Measurements from ENCODE around the gene MVD. TPM values are rescaled to one million over a fixed set of nuclear protein-coding genes. Genes with fewer than 3 reads are reported as not detected.

Gene MVD
- total and polyA plus RNA-seq, 4 donors = 21.7 to 99.2 (median 74.7) TPM

DNA sequence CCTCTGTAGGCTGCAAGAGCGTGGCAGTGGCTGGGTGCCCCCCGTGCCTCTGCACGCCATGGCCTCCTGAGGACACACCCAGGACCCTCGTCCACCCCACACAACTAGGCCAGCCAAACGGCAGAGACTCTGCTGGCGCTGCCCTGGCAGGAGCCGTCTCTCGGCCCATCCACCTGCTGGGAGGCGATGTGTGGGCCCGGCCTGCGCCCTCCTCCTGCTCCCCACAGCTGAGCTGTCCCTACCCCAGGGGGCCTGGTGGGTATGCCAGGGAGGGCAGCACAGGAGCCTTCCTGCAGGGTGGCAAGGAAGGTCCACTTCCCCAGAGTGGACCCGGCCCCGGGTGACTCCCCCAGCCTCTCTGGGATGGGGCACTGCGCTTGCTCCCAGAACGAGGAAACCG is 36.3 kb upstream of the MVD start (continued):
- TF ChIP-seq, protein P1, sequence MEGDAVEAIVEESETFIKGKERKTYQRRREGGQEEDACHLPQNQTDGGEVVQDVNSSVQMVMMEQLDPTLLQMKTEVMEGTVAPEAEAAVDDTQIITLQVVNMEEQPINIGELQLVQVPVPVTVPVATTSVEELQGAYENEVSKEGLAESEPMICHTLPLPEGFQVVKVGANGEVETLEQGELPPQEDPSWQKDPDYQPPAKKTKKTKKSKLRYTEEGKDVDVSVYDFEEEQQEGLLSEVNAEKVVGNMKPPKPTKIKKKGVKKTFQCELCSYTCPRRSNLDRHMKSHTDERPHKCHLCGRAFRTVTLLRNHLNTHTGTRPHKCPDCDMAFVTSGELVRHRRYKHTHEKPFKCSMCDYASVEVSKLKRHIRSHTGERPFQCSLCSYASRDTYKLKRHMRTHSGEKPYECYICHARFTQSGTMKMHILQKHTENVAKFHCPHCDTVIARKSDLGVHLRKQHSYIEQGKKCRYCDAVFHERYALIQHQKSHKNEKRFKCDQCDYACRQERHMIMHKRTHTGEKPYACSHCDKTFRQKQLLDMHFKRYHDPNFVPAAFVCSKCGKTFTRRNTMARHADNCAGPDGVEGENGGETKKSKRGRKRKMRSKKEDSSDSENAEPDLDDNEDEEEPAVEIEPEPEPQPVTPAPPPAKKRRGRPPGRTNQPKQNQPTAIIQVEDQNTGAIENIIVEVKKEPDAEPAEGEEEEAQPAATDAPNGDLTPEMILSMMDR (IDR thresholded peaks at IDR 0.05; ENCODE audit: low read depth, low read length, missing input control) = no peak
- TF ChIP-seq JUND (IDR thresholded peaks at IDR 0.05) (no peak), TAF1 (conservative IDR thresholded peaks at IDR 0.05) (no peak)

DNA sequence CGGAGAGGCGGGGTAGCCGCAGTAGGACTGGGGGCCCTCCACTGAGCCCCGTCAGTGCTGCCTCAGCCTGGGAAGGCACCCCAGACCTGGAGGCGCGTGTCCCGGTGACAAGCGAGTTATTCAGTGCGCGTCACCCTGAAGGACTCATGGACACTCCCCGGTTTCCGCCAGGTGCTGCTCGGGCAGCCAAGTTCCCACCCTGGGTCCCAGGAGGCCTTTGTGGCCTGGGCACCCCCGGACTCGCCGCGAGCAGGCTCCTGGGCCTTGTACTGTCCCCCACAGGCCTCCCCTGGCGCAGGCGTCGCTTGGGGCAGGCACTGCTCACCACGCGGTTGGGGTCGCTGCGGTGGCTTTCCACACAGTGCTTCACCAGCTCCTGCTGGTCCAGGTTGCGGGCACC is 35.8 kb upstream of the MVD start:
- 96% methylated on average over 25 of the region's 25 CpGs for WGBS
- peaks cover 2 to 15% (median 6%) of the 10 kb centered on the region in 4 donors for H3K36me3 ChIP-seq (ENCODE audit: control insufficient read depth in 4 of 4, insufficient read depth in 3 of 4, low read depth in 1 of 4, low read length in 3 of 4)
- no peak overlapping the region for H3K27ac ChIP-seq (ENCODE audit: low read depth in 1 of 2, low read length in 2 of 2)
- DNase-seq (ENCODE audit: low spot score) = no peak
- no peak overlapping the region for H3K9ac ChIP-seq (ENCODE audit: low read depth in 1 of 2, low read length in 2 of 2)
- H3K9me3 ChIP-seq (ENCODE audit: control insufficient read depth in 4 of 4, low read length in 3 of 4) = no peaks in the 10 kb centered on the region
- H3K4me1 ChIP-seq (ENCODE audit: control insufficient read depth in 4 of 4, insufficient read depth in 4 of 4, low read length in 3 of 4) = peaks cover 0 to 16% (median 3%) of the 10 kb centered on the region in 4 donors
- no peak for TF ChIP-seq RXRA (IDR thresholded peaks at IDR 0.05)
- H3K27me3 ChIP-seq (ENCODE audit: control insufficient read depth in 4 of 4, insufficient read depth in 4 of 4, low read length in 3 of 4) = no peaks in the 10 kb centered on the region
- H3K4me3 ChIP-seq (ENCODE audit: low read depth in 1 of 3, low read length in 3 of 3) = no peak overlapping the region

DNA sequence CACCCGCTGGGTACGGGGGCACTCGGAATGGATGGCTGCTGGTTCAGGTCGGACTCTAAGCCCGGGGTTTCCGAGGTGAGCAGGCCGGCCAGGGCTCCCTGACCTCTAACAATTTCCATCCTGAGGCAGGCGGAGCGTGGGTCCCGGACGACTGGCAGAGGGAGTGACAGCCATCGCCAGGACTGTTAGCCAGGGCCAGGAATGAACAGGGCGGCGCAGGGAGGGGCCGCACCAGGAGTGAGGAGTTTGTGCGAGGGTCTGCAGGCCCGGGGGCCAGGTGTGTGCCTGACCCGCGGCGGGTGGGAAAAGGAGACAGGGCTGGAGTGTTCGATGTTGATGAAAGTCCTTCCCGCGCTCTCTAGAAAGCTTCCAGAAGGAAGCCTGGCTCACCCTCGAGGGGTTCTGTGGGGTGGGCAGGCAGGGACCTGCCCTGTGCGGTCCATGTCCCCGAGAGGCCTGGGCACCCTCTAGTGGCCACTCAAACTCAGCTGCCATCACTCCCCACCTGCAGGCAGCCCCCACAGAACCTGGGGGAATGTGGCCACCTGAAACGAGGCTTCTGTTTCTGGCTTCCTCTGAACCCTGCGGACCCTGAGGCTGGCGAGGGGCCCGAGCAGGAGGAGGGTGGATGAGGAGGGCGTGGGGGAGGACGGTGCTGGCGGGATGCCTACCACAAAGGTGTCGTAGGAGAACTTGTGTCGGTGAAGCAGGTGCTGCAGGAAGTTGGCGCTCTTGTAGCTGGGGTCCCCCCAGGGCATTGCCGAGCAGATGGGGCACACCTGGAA is 35.1 kb upstream of the MVD start:
- WGBS = 87% methylated on average over 37 of the region's 37 CpGs
- Histone ChIP-seq H3K27ac (ENCODE audit: low read depth in 1 of 2, low read length in 2 of 2) (no peak overlapping the region), H3K36me3 (ENCODE audit: control insufficient read depth in 4 of 4, insufficient read depth in 3 of 4, low read depth in 1 of 4, low read length in 3 of 4) (peaks cover 2 to 15% (median 6%) of the 10 kb centered on the region in 4 donors)

DNA sequence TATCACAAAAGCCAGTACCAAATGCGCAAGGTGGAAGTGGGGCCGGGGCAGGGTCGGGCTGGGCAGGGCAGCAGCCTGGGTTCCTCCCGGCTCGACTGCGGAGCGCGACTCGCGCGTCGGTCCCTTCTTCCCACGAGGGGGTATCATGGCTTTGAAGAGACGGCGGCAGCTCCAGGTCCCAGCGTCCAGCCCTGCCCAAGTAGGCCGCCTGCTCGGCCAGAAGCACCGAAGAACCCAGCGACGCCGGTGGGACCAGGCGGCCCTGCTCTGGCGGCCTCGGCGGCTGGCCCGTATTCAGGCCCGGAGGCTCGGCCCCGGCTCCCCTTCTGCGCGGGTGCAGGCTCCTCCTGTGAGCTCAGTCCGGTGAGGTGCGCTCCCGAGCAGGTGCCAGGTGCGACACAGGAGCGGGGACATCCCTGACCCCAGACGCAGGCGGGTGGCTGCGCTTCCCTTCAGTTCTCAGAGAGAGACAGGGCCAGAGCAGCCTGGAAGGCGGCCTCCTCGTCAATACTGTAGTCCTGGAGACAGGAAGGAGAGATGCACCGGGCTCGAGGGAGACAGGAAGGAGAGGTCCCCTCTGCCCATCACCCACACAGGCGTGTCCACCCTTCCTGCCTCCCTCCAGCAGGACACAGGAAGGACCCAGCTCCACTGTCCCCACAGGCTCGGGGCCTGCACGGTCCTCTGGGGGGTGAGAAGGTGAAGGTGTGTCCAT is 34.4 kb upstream of the MVD start:
- Histone ChIP-seq H3K4me1 (ENCODE audit: control insufficient read depth in 4 of 4, insufficient read depth in 4 of 4, low read length in 3 of 4) (peaks cover 0 to 9% (median 1%) of the 10 kb centered on the region in 4 donors), H3K9ac (ENCODE audit: low read depth in 1 of 2, low read length in 2 of 2) (no peak overlapping the region), H3K4me3 (ENCODE audit: low read depth in 1 of 3, low read length in 3 of 3) (no peak overlapping the region), H3K36me3 (ENCODE audit: control insufficient read depth in 4 of 4, insufficient read depth in 3 of 4, low read depth in 1 of 4, low read length in 3 of 4) (peaks cover 2 to 15% (median 6%) of the 10 kb centered on the region in 4 donors), H3K27ac (ENCODE audit: low read depth in 1 of 2, low read length in 2 of 2) (no peak overlapping the region), H3K9me3 (ENCODE audit: control insufficient read depth in 4 of 4, low read length in 3 of 4) (no peaks in the 10 kb centered on the region), H3K27me3 (ENCODE audit: control insufficient read depth in 4 of 4, insufficient read depth in 4 of 4, low read length in 3 of 4) (no peaks in the 10 kb centered on the region)
- no peak for DNase-seq (ENCODE audit: low spot score)
- WGBS = 91% methylated on average over 47 of the region's 47 CpGs
- no peak for TF ChIP-seq NR2F2 (IDR thresholded peaks at IDR 0.05)
- no peak for TF ChIP-seq EGR1 (IDR thresholded peaks at IDR 0.05; ENCODE audit: low read depth in 2 of 2)
- no peak for TF ChIP-seq GABPA (IDR thresholded peaks at IDR 0.05 in 1 of 2, conservative IDR thresholded peaks at IDR 0.05 in 1 of 2)
- no peak for TF ChIP-seq TAF1 (conservative IDR thresholded peaks at IDR 0.05)
- TF ChIP-seq YY1 (IDR thresholded peaks at IDR 0.05) = no peak
- TF ChIP-seq FOXA1 (IDR thresholded peaks at IDR 0.05) = no peak
- TF ChIP-seq SP1 (IDR thresholded peaks at IDR 0.05) = no peak
- no peak for TF ChIP-seq JUND (IDR thresholded peaks at IDR 0.05)
- TF ChIP-seq, protein P2, sequence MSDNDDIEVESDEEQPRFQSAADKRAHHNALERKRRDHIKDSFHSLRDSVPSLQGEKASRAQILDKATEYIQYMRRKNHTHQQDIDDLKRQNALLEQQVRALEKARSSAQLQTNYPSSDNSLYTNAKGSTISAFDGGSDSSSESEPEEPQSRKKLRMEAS (IDR thresholded peaks at IDR 0.05) = no peak
- TF ChIP-seq, protein P3, sequence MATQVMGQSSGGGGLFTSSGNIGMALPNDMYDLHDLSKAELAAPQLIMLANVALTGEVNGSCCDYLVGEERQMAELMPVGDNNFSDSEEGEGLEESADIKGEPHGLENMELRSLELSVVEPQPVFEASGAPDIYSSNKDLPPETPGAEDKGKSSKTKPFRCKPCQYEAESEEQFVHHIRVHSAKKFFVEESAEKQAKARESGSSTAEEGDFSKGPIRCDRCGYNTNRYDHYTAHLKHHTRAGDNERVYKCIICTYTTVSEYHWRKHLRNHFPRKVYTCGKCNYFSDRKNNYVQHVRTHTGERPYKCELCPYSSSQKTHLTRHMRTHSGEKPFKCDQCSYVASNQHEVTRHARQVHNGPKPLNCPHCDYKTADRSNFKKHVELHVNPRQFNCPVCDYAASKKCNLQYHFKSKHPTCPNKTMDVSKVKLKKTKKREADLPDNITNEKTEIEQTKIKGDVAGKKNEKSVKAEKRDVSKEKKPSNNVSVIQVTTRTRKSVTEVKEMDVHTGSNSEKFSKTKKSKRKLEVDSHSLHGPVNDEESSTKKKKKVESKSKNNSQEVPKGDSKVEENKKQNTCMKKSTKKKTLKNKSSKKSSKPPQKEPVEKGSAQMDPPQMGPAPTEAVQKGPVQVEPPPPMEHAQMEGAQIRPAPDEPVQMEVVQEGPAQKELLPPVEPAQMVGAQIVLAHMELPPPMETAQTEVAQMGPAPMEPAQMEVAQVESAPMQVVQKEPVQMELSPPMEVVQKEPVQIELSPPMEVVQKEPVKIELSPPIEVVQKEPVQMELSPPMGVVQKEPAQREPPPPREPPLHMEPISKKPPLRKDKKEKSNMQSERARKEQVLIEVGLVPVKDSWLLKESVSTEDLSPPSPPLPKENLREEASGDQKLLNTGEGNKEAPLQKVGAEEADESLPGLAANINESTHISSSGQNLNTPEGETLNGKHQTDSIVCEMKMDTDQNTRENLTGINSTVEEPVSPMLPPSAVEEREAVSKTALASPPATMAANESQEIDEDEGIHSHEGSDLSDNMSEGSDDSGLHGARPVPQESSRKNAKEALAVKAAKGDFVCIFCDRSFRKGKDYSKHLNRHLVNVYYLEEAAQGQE (IDR thresholded peaks at IDR 0.05) = no peak
- TF ChIP-seq RXRA (IDR thresholded peaks at IDR 0.05) = no peak

More for the DNA sequence above, 35.1 kb upstream of the MVD start:
- Histone ChIP-seq H3K27me3 (ENCODE audit: control insufficient read depth in 4 of 4, insufficient read depth in 4 of 4, low read length in 3 of 4) (no peaks in the 10 kb centered on the region), H3K4me3 (ENCODE audit: low read depth in 1 of 3, low read length in 3 of 3) (no peak overlapping the region), H3K9me3 (ENCODE audit: control insufficient read depth in 4 of 4, low read length in 3 of 4) (no peaks in the 10 kb centered on the region), H3K9ac (ENCODE audit: low read depth in 1 of 2, low read length in 2 of 2) (no peak overlapping the region), H3K4me1 (ENCODE audit: control insufficient read depth in 4 of 4, insufficient read depth in 4 of 4, low read length in 3 of 4) (peaks cover 0 to 11% (median 2%) of the 10 kb centered on the region in 4 donors)
- DNase-seq (ENCODE audit: low spot score) = no peak
- TF ChIP-seq TAF1 (conservative IDR thresholded peaks at IDR 0.05) (no peak), RXRA (IDR thresholded peaks at IDR 0.05) (no peak), HNF4G (IDR thresholded peaks at IDR 0.05) (no peak), HNF4A (conservative IDR thresholded peaks at IDR 0.05) (no peak), RAD21 (IDR thresholded peaks at IDR 0.05) (peak in 1 of 2 donors; percentile 56)
- TF ChIP-seq, protein P1 (IDR thresholded peaks at IDR 0.05; ENCODE audit: low read depth, low read length, missing input control) = peak; percentile 31

All from liver (tissue), 9 donors.